ENCODE measurements around the gene SENP7.
"Not testable (repeated sequence)": the region's sequence is repeated elsewhere in the genome, so short reads cannot be mapped to it uniquely, and the experiment has no call there.

GRCh38 chr3:101467310-101467663, 45.7 kb downstream of the SENP7 start:
- not testable (repeated sequence) for TF ChIP-seq REST (IDR thresholded peaks at IDR 0.05; ENCODE audit: low read depth); SIN3A (IDR thresholded peaks at IDR 0.05; ENCODE audit: low read depth); ELF1 (IDR thresholded peaks at IDR 0.05; ENCODE audit: borderline replicate concordance, low read depth); CTCF (IDR thresholded peaks at IDR 0.05 in 2 of 3, conservative IDR thresholded peaks at IDR 0.05 in 1 of 3; ENCODE audit: borderline replicate concordance in 1 of 3, insufficient read depth in 1 of 3, low read depth in 2 of 3, low read length in 2 of 3); MAX (IDR thresholded peaks at IDR 0.05); ZNF274 (IDR thresholded peaks at IDR 0.05; ENCODE audit: low read depth, low read length); POLR2A (IDR thresholded peaks at IDR 0.05; ENCODE audit: borderline replicate concordance, extremely low read depth, insufficient read depth, insufficient read length)
